NAMALWA (cell line): Measurements from ENCODE around the gene SEMA3A.

Experiments
- DNase-seq: peaks from one replicate; pipeline ENCODE4 v3.0.0-alpha.2; 2015; ENCODE audit warnings: low spot score

SEMA3A gene

DNA sequence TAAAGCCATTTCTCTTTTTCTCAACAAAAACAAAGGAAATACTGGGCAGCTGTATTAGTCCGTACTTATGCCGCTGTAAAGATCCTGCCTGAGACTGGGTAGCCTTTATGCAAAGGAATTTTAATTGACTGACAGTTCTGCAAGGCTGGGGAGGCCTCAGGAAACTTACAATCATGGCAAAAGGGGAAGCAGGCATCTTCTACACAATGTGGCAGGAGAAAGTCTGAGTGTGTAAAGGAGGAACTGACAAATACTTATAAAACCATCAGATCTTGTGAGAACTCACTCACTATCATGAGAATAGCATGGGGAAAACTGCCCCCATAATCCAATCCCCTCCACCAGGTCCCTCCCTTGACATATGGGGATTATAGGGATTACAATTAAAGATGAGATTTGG, 264.3 kb downstream of the SEMA3A start:
- DNase-seq = no peak

DNA sequence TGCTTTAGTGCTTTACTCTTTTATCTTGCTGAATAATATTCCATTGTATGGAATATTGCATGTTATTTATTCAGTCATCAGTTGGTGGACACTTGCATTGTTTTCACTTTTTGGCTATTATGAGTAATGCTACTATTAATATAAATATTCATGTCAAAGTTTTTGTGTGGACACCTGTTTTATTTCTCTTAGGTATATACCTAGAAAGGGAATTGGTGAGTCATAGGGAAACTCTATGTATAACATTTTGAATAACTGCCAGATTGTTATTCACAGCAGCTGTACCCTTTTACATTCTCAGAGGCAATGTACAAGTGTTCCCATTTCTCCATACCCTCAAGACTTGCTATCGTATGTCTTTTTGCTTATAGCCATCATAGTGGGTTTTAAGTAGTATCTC, 268.7 kb downstream of the SEMA3A start:
- no peak for DNase-seq

DNA sequence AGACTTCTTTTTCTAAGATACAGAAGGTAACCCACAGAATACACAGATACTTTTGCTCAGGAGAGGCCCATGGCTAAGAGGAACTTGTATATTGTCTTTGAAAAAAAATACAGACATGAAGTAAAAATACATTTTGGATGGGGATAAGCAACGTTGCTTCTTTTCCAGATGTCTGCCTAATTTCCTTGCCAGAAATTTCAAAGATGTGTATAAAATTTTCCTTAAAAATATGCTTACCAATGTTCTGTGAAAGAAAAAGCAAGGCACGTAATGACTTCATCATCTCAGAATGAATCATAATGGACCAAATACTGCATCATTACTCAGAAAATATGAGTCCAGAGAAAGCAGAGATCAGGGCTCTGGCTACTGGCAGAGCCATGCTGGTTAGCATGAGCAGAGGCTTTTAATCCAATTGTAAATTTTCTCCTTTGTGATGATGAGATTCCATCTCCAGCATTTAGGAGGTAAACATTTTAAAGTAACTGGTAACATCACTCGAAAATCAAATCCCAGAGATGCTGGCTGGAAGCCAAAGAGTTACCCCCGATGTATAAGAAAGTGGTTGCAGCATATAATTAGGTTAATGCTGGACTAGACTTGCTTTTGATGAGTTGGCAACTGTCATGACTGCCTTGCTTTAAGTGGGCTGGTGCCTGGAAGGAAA, 272.5 kb downstream of the SEMA3A start:
- no peak for DNase-seq

DNA sequence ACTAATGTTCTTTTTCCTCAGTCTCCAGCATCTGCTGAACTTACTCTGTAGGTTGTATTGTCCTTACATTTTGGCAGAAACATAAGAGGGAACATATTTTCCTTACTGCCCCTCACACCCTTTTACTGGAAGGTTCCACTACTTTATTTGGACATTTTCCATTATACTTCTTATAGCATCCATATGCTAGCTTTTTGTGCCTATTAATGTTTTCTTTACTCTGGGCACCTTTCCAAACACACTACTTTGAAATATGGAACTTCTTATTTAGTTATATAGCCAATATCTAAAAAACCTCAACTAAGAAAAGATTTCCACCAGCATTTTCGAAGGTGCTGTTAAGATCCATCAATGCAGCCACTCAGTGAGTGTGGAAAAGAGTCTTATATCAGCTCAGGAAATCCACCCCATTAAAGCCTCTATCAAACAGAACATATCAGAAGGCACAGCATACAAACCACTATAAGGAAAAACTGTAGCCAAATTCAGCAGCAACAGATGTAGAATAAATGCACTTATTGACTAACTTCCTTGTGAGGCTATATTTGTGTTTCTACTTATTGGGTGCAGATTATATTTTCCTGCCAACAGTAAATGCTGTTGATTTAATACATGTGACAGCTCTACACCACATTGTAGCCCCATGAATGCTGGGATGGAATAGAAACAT, 273.2 kb downstream of the SEMA3A start:
- no peak for DNase-seq

DNA sequence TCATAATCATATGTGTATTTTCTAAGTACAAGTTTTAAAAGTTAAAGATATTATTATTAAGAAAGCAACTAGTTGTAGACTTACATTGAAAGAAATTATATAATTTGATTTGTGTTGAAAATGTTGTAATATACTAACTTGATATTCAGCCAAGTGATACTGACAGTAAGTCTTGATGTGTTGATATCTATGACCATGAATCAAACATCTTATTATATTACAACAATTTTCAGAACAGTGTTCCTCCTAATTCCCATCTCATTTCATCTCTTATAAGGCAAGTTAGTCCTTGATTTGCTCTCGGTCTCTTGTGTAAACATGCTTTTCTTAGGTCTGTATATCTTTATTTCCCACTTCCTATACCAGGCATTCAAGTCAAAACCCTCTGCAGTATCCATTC, 276.4 kb downstream of the SEMA3A start:
- DNase-seq = no peak

DNA sequence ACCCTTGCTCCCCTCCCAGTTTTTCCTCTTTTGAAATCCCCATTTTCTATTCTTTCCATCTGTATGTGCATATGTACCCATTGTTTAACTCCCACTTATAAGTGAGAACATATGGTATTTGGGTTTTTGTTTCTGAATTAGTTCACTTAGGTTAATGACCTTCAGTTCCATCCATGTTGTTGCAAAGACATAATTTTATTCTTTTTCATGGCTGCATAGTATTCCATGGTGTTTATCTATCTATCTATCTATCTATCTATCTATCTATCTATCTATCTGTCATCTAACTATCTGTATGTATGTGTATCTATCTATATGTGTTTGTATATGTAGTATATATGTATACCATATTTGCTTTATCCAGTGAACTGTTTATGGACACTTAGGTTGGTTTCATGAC, 281.4 kb downstream of the SEMA3A start:
- no peak for DNase-seq

DNA sequence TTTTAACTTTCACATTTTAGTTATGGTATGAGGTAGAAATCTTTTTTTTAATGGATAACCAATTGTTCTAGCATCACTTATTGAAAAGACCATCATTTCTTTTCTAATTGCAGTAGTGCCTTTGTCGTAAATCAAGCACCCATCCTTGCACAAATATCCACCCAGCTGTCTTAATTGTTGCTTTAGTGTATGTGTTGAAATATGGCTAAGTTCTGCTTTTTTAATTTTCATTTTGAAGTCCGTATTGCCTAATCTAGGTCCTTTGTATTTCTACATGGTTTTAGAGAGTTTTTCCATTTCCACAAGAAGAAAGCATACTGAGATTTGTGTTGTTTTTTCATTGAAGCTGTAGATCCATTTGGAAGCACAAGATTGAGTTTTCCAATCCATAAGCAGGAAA, 286.1 kb downstream of the SEMA3A start:
- DNase-seq = no peak
